ENCODE measurements around the gene PHF3.

The PHF3 gene

GRCh38 chr6:63690221-63690620 is 54.6 kb downstream of the PHF3 start:
- Histone ChIP-seq H3K4me3 (replicated peaks; ENCODE audit: low read depth, low read length) (no peak overlapping the region), H3K36me3 (ENCODE audit: control insufficient read depth, insufficient read depth, low read length) (no peaks in the 10 kb centered on the region; the same call in 1 of the 2 replicates), H3K27me3 (replicated peaks; ENCODE audit: control insufficient read depth, insufficient read depth, low read length) (no peaks in the 10 kb centered on the region)
- DNase-seq (ENCODE audit: extremely low read depth, insufficient read length), result no peak
- no peak for TF ChIP-seq CTCF (IDR thresholded peaks at IDR 0.05; ENCODE audit: insufficient read depth, low read length, poor library complexity, severe bottlenecking)

- Histone ChIP-seq H3K36me3 (ENCODE audit: control insufficient read depth, insufficient read depth, low read length) (peaks cover 6% of the 10 kb centered on the region), H3K4me3 (replicated peaks; ENCODE audit: low read depth, low read length) (no peak overlapping the region), H3K27me3 (replicated peaks; ENCODE audit: control insufficient read depth, insufficient read depth, low read length) (no peaks in the 10 kb centered on the region)
- DNase-seq (ENCODE audit: extremely low read depth, insufficient read length), result no peak
- TF ChIP-seq CTCF (IDR thresholded peaks at IDR 0.05; ENCODE audit: insufficient read depth, low read length, poor library complexity, severe bottlenecking), result no peak
Observed at GRCh38 chr6:63705707-63706106, 70.1 kb downstream of the PHF3 start.

GRCh38 chr6:63706630-63707029 is 71.0 kb downstream of the PHF3 start:
- H3K4me3 ChIP-seq (replicated peaks; ENCODE audit: low read depth, low read length), result no peak overlapping the region
- TF ChIP-seq CTCF (IDR thresholded peaks at IDR 0.05; ENCODE audit: insufficient read depth, low read length, poor library complexity, severe bottlenecking), result no peak
- DNase-seq (ENCODE audit: extremely low read depth, insufficient read length), result no peak
- peaks cover 6% of the 10 kb centered on the region for H3K36me3 ChIP-seq (ENCODE audit: control insufficient read depth, insufficient read depth, low read length)
- no peaks in the 10 kb centered on the region for H3K27me3 ChIP-seq (replicated peaks; ENCODE audit: control insufficient read depth, insufficient read depth, low read length)

GRCh38 chr6:63708631-63709030 is 73.0 kb downstream of the PHF3 start:
- Histone ChIP-seq H3K27me3 (replicated peaks; ENCODE audit: control insufficient read depth, insufficient read depth, low read length) (no peaks in the 10 kb centered on the region), H3K4me3 (replicated peaks; ENCODE audit: low read depth, low read length) (no peak overlapping the region), H3K36me3 (ENCODE audit: control insufficient read depth, insufficient read depth, low read length) (peaks cover 7% of the 10 kb centered on the region)
- no peak for DNase-seq (ENCODE audit: extremely low read depth, insufficient read length)
- no peak for TF ChIP-seq CTCF (IDR thresholded peaks at IDR 0.05; ENCODE audit: insufficient read depth, low read length, poor library complexity, severe bottlenecking)

- TF ChIP-seq CTCF (IDR thresholded peaks at IDR 0.05; ENCODE audit: insufficient read depth, low read length, poor library complexity, severe bottlenecking), result no peak
- H3K4me3 ChIP-seq (replicated peaks; ENCODE audit: low read depth, low read length), result no peak overlapping the region
- no peak for DNase-seq (ENCODE audit: extremely low read depth, insufficient read length)
- H3K36me3 ChIP-seq (ENCODE audit: control insufficient read depth, insufficient read depth, low read length), result peaks cover 7% of the 10 kb centered on the region
- H3K27me3 ChIP-seq (replicated peaks; ENCODE audit: control insufficient read depth, insufficient read depth, low read length), result no peaks in the 10 kb centered on the region
Observed at GRCh38 chr6:63709148-63709547, 73.5 kb downstream of the PHF3 start.

- no peak for TF ChIP-seq CTCF (IDR thresholded peaks at IDR 0.05; ENCODE audit: insufficient read depth, low read length, poor library complexity, severe bottlenecking)
- H3K27me3 ChIP-seq (replicated peaks; ENCODE audit: control insufficient read depth, insufficient read depth, low read length), result no peaks in the 10 kb centered on the region
- DNase-seq (ENCODE audit: extremely low read depth, insufficient read length), result no peak
- no peak overlapping the region for H3K4me3 ChIP-seq (replicated peaks; ENCODE audit: low read depth, low read length)
- peaks cover 6% of the 10 kb centered on the region for H3K36me3 ChIP-seq (ENCODE audit: control insufficient read depth, insufficient read depth, low read length)
Observed at GRCh38 chr6:63713332-63713731, 77.7 kb downstream of the PHF3 start.

Data from GM06990 (cell line).